DOHH2 (cell line): ENCODE measurements around the gene FRY.

Source experiments
- H3F3A ChIP-seq: fragments of 200-600 bp; sonication (generic), shearing (Covaris generic); 2 replicates; pipeline ENCODE4 v1.6.0; 2016; ENCODE audit warnings: antibody characterized with exemption, mild to moderate bottlenecking; ENCODE audit not compliant: control insufficient read depth, insufficient read depth
- H3K27ac ChIP-seq: fragments of 200-600 bp; sonication (generic); 2 replicates; pipeline ENCODE4 v1.5.1; 2014; ENCODE audit warnings: low read depth, mild to moderate bottlenecking, low read length, moderate library complexity
- H3K27me3 ChIP-seq: fragments of 200-600 bp; sonication (generic); 2 replicates; pipeline ENCODE4 v1.6.1; 2014; ENCODE audit warnings: mild to moderate bottlenecking, low read length, mixed read lengths; ENCODE audit not compliant: control insufficient read depth
- H3K36me3 ChIP-seq: fragments of 200-600 bp; sonication (generic); 2 replicates; pipeline ENCODE4 v1.6.1; 2014; ENCODE audit warnings: mild to moderate bottlenecking, low read length, moderate library complexity, mixed read lengths; ENCODE audit not compliant: control insufficient read depth
- H3K4me1 ChIP-seq: fragments of 200-600 bp; sonication (generic); 2 replicates; pipeline ENCODE4 v1.6.1; 2014; ENCODE audit warnings: mild to moderate bottlenecking, low read length, mixed read lengths; ENCODE audit not compliant: control insufficient read depth
- H3K4me2 ChIP-seq: fragments of 200-600 bp; sonication (generic); 2 replicates; pipeline ENCODE4 v1.6.0; 2014; ENCODE audit warnings: mild to moderate bottlenecking, low read length, moderate library complexity
- H3K4me3 ChIP-seq: fragments of 200-600 bp; sonication (generic); 2 replicates; pipeline ENCODE4 v1.5.1; 2014; ENCODE audit warnings: mild to moderate bottlenecking, low read length, mixed read lengths
- H3K79me2 ChIP-seq: fragments of 200-600 bp; sonication (generic); 2 replicates; pipeline ENCODE4 v1.6.1; 2014; ENCODE audit warnings: mild to moderate bottlenecking, low read length, mixed read lengths; ENCODE audit not compliant: control insufficient read depth
- H3K9me2 ChIP-seq: fragments of 200-600 bp; sonication (generic); replicated peaks from 2 replicates; pipeline ENCODE4 v1.6.1; 2014; ENCODE audit warnings: mild to moderate bottlenecking, low read length, mixed read lengths; ENCODE audit not compliant: control insufficient read depth
- H3K9me3 ChIP-seq: fragments of 200-600 bp; sonication (generic); 2 replicates; pipeline ENCODE4 v1.6.1; 2014; ENCODE audit warnings: antibody characterized with exemption, low read length, mixed read lengths; ENCODE audit not compliant: control insufficient read depth, insufficient read depth
- H4K20me1 ChIP-seq: fragments of 200-600 bp; sonication (generic); 2 replicates; pipeline ENCODE4 v1.6.0; 2014; ENCODE audit warnings: low read depth, mild to moderate bottlenecking, antibody characterized with exemption, low read length, moderate library complexity; ENCODE audit not compliant: control insufficient read depth, insufficient read depth
- EZH2phosphoT487 ChIP-seq: fragments of 200-600 bp; sonication (generic); IDR thresholded peaks from 2 replicates; pipeline ENCODE4 v1.6.1; 2017; ENCODE audit warnings: borderline replicate concordance, mild to moderate bottlenecking, antibody characterized with exemption, low read length, moderate library complexity, mixed read lengths
- TF ChIP-seq, protein P1 (sequence below): fragments of 200-600 bp; sonication (generic); IDR thresholded peaks from one replicate; pipeline ENCODE4 v1.5.1; 2014; ENCODE audit warnings: antibody characterized with exemption, mild to moderate bottlenecking, low read depth, low read length; ENCODE audit not compliant: poor library complexity, severe bottlenecking

FRY gene

DNA sequence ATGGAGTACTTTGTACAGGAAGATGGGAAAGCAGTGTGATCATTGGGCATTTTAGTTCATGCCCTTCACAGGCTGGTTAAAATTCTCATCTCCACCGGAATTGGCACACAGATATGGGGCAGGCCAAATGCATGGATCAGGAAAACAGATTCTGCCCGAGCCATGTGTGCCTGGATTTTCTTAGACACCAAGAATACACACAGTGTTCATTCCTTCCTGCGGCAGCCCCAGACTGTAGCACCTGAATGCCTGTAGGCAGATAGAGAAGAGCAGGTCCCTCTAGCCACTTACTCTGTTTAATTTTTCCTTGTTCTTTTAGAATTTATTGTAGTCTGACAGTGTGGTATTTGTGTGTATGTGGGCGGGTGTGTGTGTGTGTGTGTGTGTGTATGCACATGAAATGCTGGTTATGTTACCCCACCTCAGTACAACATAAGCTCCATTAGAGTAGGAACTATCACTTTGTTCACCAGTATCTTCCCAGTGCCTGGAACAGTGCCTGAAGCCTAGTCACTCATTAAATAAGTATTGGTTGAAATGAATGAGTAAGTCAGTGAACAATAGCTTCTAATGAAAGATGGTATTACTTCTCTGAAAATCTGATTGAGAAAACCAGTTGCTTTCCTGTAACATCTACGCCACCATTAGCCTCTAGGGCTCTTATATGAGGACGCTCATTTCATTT, 41.7 kb downstream of the FRY start:
- peaks cover 11% of the 10 kb centered on the region for H3K36me3 ChIP-seq
- H3K4me1 ChIP-seq, result peaks cover 3% of the 10 kb centered on the region
- no peak overlapping the region for H3K27ac ChIP-seq
- no peaks in the 10 kb centered on the region for H3K9me3 ChIP-seq
- peaks cover 60% of the 10 kb centered on the region for H3K79me2 ChIP-seq
- no peak overlapping the region for H3K4me2 ChIP-seq
- TF ChIP-seq EZH2phosphoT487, result no peak
- TF ChIP-seq, protein P1, sequence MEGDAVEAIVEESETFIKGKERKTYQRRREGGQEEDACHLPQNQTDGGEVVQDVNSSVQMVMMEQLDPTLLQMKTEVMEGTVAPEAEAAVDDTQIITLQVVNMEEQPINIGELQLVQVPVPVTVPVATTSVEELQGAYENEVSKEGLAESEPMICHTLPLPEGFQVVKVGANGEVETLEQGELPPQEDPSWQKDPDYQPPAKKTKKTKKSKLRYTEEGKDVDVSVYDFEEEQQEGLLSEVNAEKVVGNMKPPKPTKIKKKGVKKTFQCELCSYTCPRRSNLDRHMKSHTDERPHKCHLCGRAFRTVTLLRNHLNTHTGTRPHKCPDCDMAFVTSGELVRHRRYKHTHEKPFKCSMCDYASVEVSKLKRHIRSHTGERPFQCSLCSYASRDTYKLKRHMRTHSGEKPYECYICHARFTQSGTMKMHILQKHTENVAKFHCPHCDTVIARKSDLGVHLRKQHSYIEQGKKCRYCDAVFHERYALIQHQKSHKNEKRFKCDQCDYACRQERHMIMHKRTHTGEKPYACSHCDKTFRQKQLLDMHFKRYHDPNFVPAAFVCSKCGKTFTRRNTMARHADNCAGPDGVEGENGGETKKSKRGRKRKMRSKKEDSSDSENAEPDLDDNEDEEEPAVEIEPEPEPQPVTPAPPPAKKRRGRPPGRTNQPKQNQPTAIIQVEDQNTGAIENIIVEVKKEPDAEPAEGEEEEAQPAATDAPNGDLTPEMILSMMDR, result no peak
- H3F3A ChIP-seq, result no peaks in the 10 kb centered on the region
- H3K27me3 ChIP-seq, result no peaks in the 10 kb centered on the region
- H3K4me3 ChIP-seq, result no peak overlapping the region
- H4K20me1 ChIP-seq, result no peaks in the 10 kb centered on the region
- H3K9me2 ChIP-seq, result no peaks in the 10 kb centered on the region

DNA sequence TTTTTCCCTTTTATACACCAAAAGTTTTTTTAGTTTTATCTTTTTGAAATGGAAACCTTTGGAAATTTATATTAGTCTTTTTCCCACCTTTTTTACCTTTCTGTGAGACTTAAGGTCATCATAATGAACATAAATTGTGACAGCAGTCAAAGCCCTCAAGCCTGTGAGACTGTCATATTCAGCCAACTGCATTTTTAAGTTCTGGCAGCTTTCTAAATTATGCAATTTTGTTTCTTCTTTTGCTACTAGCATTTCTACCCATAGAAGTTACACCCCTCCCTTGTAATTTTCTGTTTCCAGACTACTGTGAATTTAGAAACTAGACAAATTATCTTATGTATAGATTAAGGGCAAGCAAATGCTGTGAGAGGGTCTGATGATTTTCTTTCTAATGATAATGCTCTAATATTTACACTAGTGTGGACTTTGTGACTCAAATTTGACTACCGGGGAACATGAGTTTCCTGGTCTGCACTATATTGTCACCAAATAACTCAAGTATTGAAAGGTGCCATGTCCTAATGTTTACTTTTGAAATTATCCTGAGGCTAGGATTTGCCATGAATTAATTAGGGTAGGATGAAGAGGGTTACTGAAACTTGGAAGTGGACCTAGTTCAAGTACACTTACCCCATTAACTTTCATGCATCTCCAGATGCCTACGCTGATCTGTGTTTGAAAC, 43.7 kb downstream of the FRY start:
- H3K27ac ChIP-seq, result no peak overlapping the region
- no peaks in the 10 kb centered on the region for H3K9me3 ChIP-seq
- TF ChIP-seq EZH2phosphoT487, result no peak
- TF ChIP-seq, protein P1, result no peak
- peaks cover 48% of the 10 kb centered on the region for H3K79me2 ChIP-seq
- H3K36me3 ChIP-seq, result peaks cover 20% of the 10 kb centered on the region
- no peaks in the 10 kb centered on the region for H3K9me2 ChIP-seq
- no peaks in the 10 kb centered on the region for H3F3A ChIP-seq
- H3K27me3 ChIP-seq, result no peaks in the 10 kb centered on the region
- H4K20me1 ChIP-seq, result no peaks in the 10 kb centered on the region
- H3K4me1 ChIP-seq, result no peaks in the 10 kb centered on the region
- H3K4me3 ChIP-seq, result no peak overlapping the region
- no peak overlapping the region for H3K4me2 ChIP-seq

DNA sequence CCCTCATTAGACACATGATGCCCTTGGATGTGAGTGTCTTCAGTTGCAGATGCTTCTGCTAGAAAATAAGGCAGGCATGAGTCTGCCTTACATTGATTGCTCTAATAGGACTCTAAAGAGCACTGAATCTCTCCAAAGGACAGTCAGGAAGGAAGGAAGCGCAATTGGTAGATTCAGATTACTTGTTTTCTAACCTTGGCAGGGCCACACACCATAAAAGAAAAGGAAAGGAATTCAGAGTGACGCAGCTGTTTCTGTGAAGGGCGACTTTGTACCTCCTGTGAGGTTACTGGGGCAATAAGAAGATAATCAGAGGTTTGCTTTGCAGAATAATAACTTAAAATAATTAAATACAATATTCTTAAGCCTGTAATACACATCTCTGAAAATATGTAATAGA, 48.0 kb downstream of the FRY start:
- Histone ChIP-seq H3K79me2 (peaks cover 24% of the 10 kb centered on the region), H3K4me2 (no peak overlapping the region), H3K27me3 (no peaks in the 10 kb centered on the region), H3K9me2 (no peaks in the 10 kb centered on the region), H3K27ac (no peak overlapping the region), H3F3A (no peaks in the 10 kb centered on the region), H3K4me1 (no peaks in the 10 kb centered on the region), H3K9me3 (no peaks in the 10 kb centered on the region), H4K20me1 (no peaks in the 10 kb centered on the region), H3K36me3 (peaks cover 52% of the 10 kb centered on the region), H3K4me3 (no peak overlapping the region)
- TF ChIP-seq, protein P1, result no peak
- no peak for TF ChIP-seq EZH2phosphoT487
